Loucy (cell line): ENCODE measurements around the gene PRLR.

Source experiments
- EZH2phosphoT487 ChIP-seq: fragments of 200-600 bp; IDR thresholded peaks from 2 replicates; pipeline ENCODE4 v1.6.1; 2018; ENCODE audit warnings: antibody characterized with exemption, mild to moderate bottlenecking, moderate library complexity, borderline replicate concordance
- TF ChIP-seq, protein P1 (sequence below): fragments of 200-600 bp; sonication (generic); conservative IDR thresholded peaks from 2 replicates; pipeline ENCODE4 v1.5.1; 2014; ENCODE audit warnings: mild to moderate bottlenecking, antibody characterized with exemption, low read length

DNA sequence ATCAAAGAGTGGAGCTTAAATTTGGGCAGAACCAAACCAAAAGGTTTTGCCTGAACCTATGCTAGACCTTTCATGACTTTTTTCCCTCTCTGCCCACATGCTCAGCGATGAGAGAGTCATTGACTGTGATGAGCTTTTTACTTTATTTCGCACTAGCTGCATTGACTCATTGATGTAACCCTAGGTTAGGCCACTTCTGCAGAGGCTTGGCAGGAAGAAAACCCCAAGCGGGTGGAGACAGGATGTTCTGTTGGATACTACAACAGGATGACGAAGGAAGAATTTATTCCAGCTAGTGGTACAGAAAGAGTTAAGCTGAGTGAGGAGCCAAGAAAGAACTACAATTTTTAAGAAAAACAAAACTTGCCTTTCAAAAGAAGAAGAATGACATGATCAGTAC, 201.0 kb downstream of the PRLR start:
- TF ChIP-seq, protein P1, sequence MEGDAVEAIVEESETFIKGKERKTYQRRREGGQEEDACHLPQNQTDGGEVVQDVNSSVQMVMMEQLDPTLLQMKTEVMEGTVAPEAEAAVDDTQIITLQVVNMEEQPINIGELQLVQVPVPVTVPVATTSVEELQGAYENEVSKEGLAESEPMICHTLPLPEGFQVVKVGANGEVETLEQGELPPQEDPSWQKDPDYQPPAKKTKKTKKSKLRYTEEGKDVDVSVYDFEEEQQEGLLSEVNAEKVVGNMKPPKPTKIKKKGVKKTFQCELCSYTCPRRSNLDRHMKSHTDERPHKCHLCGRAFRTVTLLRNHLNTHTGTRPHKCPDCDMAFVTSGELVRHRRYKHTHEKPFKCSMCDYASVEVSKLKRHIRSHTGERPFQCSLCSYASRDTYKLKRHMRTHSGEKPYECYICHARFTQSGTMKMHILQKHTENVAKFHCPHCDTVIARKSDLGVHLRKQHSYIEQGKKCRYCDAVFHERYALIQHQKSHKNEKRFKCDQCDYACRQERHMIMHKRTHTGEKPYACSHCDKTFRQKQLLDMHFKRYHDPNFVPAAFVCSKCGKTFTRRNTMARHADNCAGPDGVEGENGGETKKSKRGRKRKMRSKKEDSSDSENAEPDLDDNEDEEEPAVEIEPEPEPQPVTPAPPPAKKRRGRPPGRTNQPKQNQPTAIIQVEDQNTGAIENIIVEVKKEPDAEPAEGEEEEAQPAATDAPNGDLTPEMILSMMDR, result no peak
- no peak for TF ChIP-seq EZH2phosphoT487
